ENCODE measurements around the gene COL6A3. TPM values are rescaled to one million over a fixed set of nuclear protein-coding genes. Genes with fewer than 3 reads are reported as not detected.

COL6A3 gene
- polyA plus RNA-seq, 3 donors = not detected

DNA sequence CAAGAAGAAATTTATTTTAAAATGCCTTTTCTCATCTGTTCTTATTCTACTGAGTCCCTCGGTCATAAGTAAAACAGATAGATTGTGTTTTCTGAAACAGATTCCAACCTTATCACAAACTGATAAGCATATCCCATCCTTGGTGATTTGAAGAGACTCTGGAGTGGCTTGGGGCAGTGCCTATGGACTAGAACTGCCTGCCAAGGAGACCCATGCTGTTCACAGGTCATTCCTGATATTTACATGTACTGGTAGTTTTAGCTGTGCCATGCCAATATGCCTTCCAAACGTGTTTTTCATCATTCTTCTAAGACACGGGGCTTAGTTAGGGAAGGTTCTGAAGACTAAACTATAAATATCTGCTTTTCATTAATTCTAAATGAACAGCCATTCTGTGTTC, 11.4 kb upstream of the COL6A3 start:
- intact Hi-C loops (cut with micrococcal nuclease) = no loop called here
- Mint-ChIP-seq H3K4me1 (peaks cover 5% of the 10 kb centered on the region), H3K4me3 (peak overlapping the region in 1 of 2 donors; percentile 25)

DNA sequence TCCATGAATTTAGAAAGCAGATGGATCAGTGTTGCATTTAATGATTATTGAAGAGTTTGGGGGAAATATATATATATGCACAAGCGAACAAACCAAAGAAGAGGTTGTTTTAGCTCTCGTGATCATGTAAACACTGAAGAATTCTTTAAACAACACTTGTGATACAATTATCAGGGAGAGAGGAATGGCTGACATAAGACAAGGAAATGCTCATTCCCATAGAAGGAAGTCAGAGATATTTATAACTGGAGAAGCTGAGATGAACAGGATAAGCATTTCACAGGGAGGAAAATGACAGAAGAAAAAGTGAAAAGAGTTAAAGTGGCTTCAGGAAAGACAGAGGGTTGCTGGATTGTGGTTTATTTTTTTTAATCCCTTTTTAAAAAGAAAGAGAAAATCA, 10.6 kb upstream of the COL6A3 start:
- intact Hi-C loops (cut with micrococcal nuclease) = loop anchor here (5.0 kb wide), 3 partner anchors 48 to 148 kb away; no protein-coding TSS in a partner anchor
- no peak for DNase-seq
- Histone ChIP-seq H3K27ac (ENCODE audit: low read depth in 1 of 2, low read length in 2 of 2) (no peak overlapping the region), H3K4me2 (replicated peaks; ENCODE audit: extremely low read depth, low read length, poor library complexity, severe bottlenecking) (no peak overlapping the region), H3K36me3 (replicated peaks in 1 of 2; ENCODE audit: control insufficient read depth in 1 of 2, insufficient read depth in 2 of 2, low read length in 2 of 2) (no peaks in the 10 kb centered on the region), H3K27me3 (ENCODE audit: control insufficient read depth in 2 of 2, insufficient read depth in 2 of 2, low read length in 2 of 2) (peaks cover 0 to 3% of the 10 kb centered on the region in 2 donors), H3K9ac (ENCODE audit: insufficient read depth, low read length, poor library complexity, severe bottlenecking) (no peak overlapping the region), H3K4me3 (replicated peaks in 1 of 3; ENCODE audit: low read depth in 2 of 3, low read length in 3 of 3) (no peak overlapping the region), H3K79me2 (ENCODE audit: insufficient read depth, low read length) (no peaks in the 10 kb centered on the region), H3K4me1 (ENCODE audit: control insufficient read depth in 1 of 2, insufficient read depth in 2 of 2, low read length in 2 of 2) (peaks cover 0 to 6% of the 10 kb centered on the region in 2 donors), H4K20me1 (ENCODE audit: insufficient read depth, low read length) (no peaks in the 10 kb centered on the region), H2AFZ (ENCODE audit: insufficient read depth, low read depth, low read length, poor library complexity, severe bottlenecking) (no peak overlapping the region), H3K9me3 (replicated peaks in 1 of 2; ENCODE audit: control insufficient read depth in 1 of 2, insufficient read depth in 1 of 2, low read length in 2 of 2) (no peaks in the 10 kb centered on the region)
- no CpG with 5 or more reads among the region's 2 CpGs for WGBS (ENCODE audit: insufficient coverage)
- no peak overlapping the region for H3K4me3 Mint-ChIP-seq
- no peaks in the 10 kb centered on the region for H3K36me3 Mint-ChIP-seq
- TF ChIP-seq, protein P1, sequence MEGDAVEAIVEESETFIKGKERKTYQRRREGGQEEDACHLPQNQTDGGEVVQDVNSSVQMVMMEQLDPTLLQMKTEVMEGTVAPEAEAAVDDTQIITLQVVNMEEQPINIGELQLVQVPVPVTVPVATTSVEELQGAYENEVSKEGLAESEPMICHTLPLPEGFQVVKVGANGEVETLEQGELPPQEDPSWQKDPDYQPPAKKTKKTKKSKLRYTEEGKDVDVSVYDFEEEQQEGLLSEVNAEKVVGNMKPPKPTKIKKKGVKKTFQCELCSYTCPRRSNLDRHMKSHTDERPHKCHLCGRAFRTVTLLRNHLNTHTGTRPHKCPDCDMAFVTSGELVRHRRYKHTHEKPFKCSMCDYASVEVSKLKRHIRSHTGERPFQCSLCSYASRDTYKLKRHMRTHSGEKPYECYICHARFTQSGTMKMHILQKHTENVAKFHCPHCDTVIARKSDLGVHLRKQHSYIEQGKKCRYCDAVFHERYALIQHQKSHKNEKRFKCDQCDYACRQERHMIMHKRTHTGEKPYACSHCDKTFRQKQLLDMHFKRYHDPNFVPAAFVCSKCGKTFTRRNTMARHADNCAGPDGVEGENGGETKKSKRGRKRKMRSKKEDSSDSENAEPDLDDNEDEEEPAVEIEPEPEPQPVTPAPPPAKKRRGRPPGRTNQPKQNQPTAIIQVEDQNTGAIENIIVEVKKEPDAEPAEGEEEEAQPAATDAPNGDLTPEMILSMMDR (IDR thresholded peaks at IDR 0.05) = no peak
- H3K4me1 Mint-ChIP-seq = peaks cover 5% of the 10 kb centered on the region
- no peak overlapping the region for H3K27ac Mint-ChIP-seq
- H3K27me3 Mint-ChIP-seq (ENCODE audit: low read depth in 3 of 3) = peaks cover 4 to 23% (median 8%) of the 10 kb centered on the region in 3 donors
- H3K9me3 Mint-ChIP-seq = peaks cover 0 to 2% (median 0%) of the 10 kb centered on the region in 7 donors

More for the DNA sequence above, 11.4 kb upstream of the COL6A3 start:
- Histone ChIP-seq H3K79me2 (ENCODE audit: insufficient read depth, low read length) (no peaks in the 10 kb centered on the region), H4K20me1 (ENCODE audit: insufficient read depth, low read length) (no peaks in the 10 kb centered on the region), H3K27me3 (ENCODE audit: control insufficient read depth in 2 of 2, insufficient read depth in 2 of 2, low read length in 2 of 2) (peaks cover 0 to 3% of the 10 kb centered on the region in 2 donors), H3K36me3 (replicated peaks in 1 of 2; ENCODE audit: control insufficient read depth in 1 of 2, insufficient read depth in 2 of 2, low read length in 2 of 2) (no peaks in the 10 kb centered on the region), H3K4me1 (ENCODE audit: control insufficient read depth in 1 of 2, insufficient read depth in 2 of 2, low read length in 2 of 2) (peaks cover 0 to 6% of the 10 kb centered on the region in 2 donors), H3K4me3 (replicated peaks in 1 of 3; ENCODE audit: low read depth in 2 of 3, low read length in 3 of 3) (no peak overlapping the region), H3K9ac (ENCODE audit: insufficient read depth, low read length, poor library complexity, severe bottlenecking) (no peak overlapping the region), H3K4me2 (replicated peaks; ENCODE audit: extremely low read depth, low read length, poor library complexity, severe bottlenecking) (no peak overlapping the region), H3K27ac (ENCODE audit: low read depth in 1 of 2, low read length in 2 of 2) (no peak overlapping the region), H3K9me3 (replicated peaks in 1 of 2; ENCODE audit: control insufficient read depth in 1 of 2, insufficient read depth in 1 of 2, low read length in 2 of 2) (no peaks in the 10 kb centered on the region), H2AFZ (ENCODE audit: insufficient read depth, low read depth, low read length, poor library complexity, severe bottlenecking) (no peak overlapping the region)
- DNase-seq = no peak
- TF ChIP-seq, protein P1 (IDR thresholded peaks at IDR 0.05) = no peak
- Mint-ChIP-seq H3K27ac (no peak overlapping the region), H3K36me3 (no peaks in the 10 kb centered on the region), H3K9me3 (peaks cover 0 to 2% (median 0%) of the 10 kb centered on the region in 7 donors), H3K27me3 (ENCODE audit: low read depth in 3 of 3) (peaks cover 6 to 19% (median 8%) of the 10 kb centered on the region in 3 donors)
- WGBS (ENCODE audit: insufficient coverage) = no CpG with 5 or more reads among the region's 3 CpGs

Measured in CD14-positive monocyte (primary cell).